ENCODE data around the gene RNF17. TPM values are rescaled to one million over a fixed set of nuclear protein-coding genes. Genes with fewer than 3 reads are reported as not detected.

Gene RNF17
- total and polyA plus RNA-seq, 2 of the 8 experiments (the other 6 are each of a cell fraction or from before 2014, with no cell fraction given): not detected

DNA sequence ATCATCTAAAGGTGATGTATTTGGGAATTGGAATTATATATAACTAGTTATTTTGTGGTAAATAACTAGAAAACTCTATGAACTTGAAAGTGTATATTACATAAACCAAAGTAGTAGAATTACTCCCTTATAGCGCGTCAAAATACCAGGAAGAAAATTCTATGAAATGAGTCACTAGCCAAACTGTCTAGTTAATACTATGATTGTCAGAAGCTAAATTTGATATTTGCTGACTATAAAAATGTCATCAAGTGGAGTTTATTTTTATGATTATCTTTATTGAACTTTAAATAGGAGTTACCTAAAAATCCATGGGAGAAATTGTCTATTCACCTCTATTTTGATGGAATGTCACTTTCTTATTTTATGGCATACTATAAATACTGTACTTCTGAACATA is 100.6 kb downstream of the RNF17 start:
- no peak overlapping the region for H3K27ac ChIP-seq (ENCODE audit: low read depth, low read length)
- no peak overlapping the region for H3K14ac ChIP-seq (ENCODE audit: insufficient read length)
- H4K91ac ChIP-seq (replicated peaks; ENCODE audit: insufficient read length, low read length): no peak overlapping the region
- DNase-seq (ENCODE audit: low read depth in 1 of 2, low spot score in 2 of 2) (no peak), FAIRE-seq (no peak)
- no peaks in the 10 kb centered on the region; a peak in 2 of 7 replicates for H3K4me1 ChIP-seq (replicated peaks in 1 of 4; ENCODE audit: control insufficient read depth in 3 of 4, insufficient read depth in 4 of 4, low read length in 3 of 4)
- CTCF ChIA-PET (ENCODE audit: partially characterized antibody): interaction anchor here (1.6 kb wide), 1 partner anchor 121 kb away, joined by 3 read pairs; no protein-coding TSS in a partner anchor
- no peak overlapping the region for H2AFZ ChIP-seq (ENCODE audit: low read length)
- no peak overlapping the region for H3K4me2 ChIP-seq (ENCODE audit: insufficient read depth in 1 of 2, low read depth in 2 of 2, low read length in 2 of 2)
- H2AK5ac ChIP-seq (ENCODE audit: low read depth, low read length): no peak overlapping the region
- no peaks in the 10 kb centered on the region for H3K79me1 ChIP-seq (ENCODE audit: low read depth, low read length)
- H2BK120ac ChIP-seq (replicated peaks; ENCODE audit: low read depth, low read length): no peak overlapping the region
- H3K23me2 ChIP-seq (ENCODE audit: low read depth, low read length): no peaks in the 10 kb centered on the region
- no peak overlapping the region for H3K56ac ChIP-seq (replicated peaks; ENCODE audit: insufficient read length, low read depth, low read length)
- no peak overlapping the region for H2BK12ac ChIP-seq (ENCODE audit: low read depth, low read length)
- POLR2A ChIA-PET (ENCODE audit: partially characterized antibody): no interaction called here
- no peak overlapping the region for H3K18ac ChIP-seq (ENCODE audit: extremely low read depth, low read length)
- no peak overlapping the region for H2BK5ac ChIP-seq (ENCODE audit: low read depth, low read length)
- no peak overlapping the region for H4K8ac ChIP-seq (ENCODE audit: extremely low read depth, insufficient read depth, low read length)
- no peak overlapping the region for H4K5ac ChIP-seq (ENCODE audit: insufficient read length, low read depth, low read length)
- no peak overlapping the region for H3K4me3 ChIP-seq (ENCODE audit: extremely low read depth in 1 of 4, insufficient read depth in 2 of 4, low read depth in 3 of 4, low read length in 4 of 4)
- no peaks in the 10 kb centered on the region for H3K79me2 ChIP-seq (ENCODE audit: control insufficient read depth in 1 of 2, insufficient read depth in 2 of 2, low read length in 2 of 2)
- H3K36me3 ChIP-seq (ENCODE audit: control insufficient read depth in 2 of 4, insufficient read depth in 4 of 4, low read length in 3 of 4): no peaks in the 10 kb centered on the region
- H2BK20ac ChIP-seq (ENCODE audit: low read length): no peak overlapping the region
- no peaks in the 10 kb centered on the region for H3K9me3 ChIP-seq (ENCODE audit: insufficient read depth in 2 of 2, low read depth in 1 of 2, low read length in 1 of 2)
- H2BK15ac ChIP-seq (ENCODE audit: low read length): no peak overlapping the region
- 89% methylated on average over 2 of the region's 2 CpGs; no CpG with 5 or more reads in 1 of the 2 experiments for WGBS, 2 experiments (ENCODE audit: extremely low coverage in 1 of 2, insufficient coverage in 1 of 2, insufficient read length in 1 of 2, insufficient replicate concordance in 2 of 2, low coverage in 1 of 2, low lambda C conversion rate in 2 of 2, missing lambda C conversion rate in 1 of 2)
- no peak overlapping the region for H3K9ac ChIP-seq (replicated peaks in 1 of 4; ENCODE audit: extremely low read depth in 1 of 4, low read depth in 3 of 4, low read length in 3 of 4)
- H3K23ac ChIP-seq (ENCODE audit: insufficient read length): no peak overlapping the region
- H3K27me3 ChIP-seq (replicated peaks in 1 of 4; ENCODE audit: control insufficient read depth in 3 of 4, extremely low read depth in 1 of 4, insufficient read depth in 3 of 4, low read length in 3 of 4): no peaks in the 10 kb centered on the region
- H4K20me1 ChIP-seq (replicated peaks in 1 of 2; ENCODE audit: control insufficient read depth in 1 of 2, insufficient read depth in 2 of 2, low read length in 2 of 2): no peaks in the 10 kb centered on the region
- H3K4ac ChIP-seq (replicated peaks; ENCODE audit: insufficient read length, low read depth, low read length): no peak overlapping the region
- no peak for TF ChIP-seq BACH1 (IDR thresholded peaks at IDR 0.05; ENCODE audit: low read length)
- TF ChIP-seq CHD1 (IDR thresholded peaks at IDR 0.05; ENCODE audit: low read depth, low read length): no peak
- TF ChIP-seq NANOG (IDR thresholded peaks at IDR 0.05; ENCODE audit: insufficient read depth, low read depth, low read length, poor library complexity, severe bottlenecking): no peak
- no peak for TF ChIP-seq JUND (IDR thresholded peaks at IDR 0.05; ENCODE audit: low read length)
- TF ChIP-seq PHF8 (conservative IDR thresholded peaks at IDR 0.05; ENCODE audit: low read depth, low read length): no peak
- TF ChIP-seq, protein P1, sequence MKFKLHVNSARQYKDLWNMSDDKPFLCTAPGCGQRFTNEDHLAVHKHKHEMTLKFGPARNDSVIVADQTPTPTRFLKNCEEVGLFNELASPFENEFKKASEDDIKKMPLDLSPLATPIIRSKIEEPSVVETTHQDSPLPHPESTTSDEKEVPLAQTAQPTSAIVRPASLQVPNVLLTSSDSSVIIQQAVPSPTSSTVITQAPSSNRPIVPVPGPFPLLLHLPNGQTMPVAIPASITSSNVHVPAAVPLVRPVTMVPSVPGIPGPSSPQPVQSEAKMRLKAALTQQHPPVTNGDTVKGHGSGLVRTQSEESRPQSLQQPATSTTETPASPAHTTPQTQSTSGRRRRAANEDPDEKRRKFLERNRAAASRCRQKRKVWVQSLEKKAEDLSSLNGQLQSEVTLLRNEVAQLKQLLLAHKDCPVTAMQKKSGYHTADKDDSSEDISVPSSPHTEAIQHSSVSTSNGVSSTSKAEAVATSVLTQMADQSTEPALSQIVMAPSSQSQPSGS (IDR thresholded peaks at IDR 0.05; ENCODE audit: low read length): no peak
- TF ChIP-seq CREB1 (IDR thresholded peaks at IDR 0.05): no peak
- no peak for TF ChIP-seq SIRT6 (IDR thresholded peaks at IDR 0.05; ENCODE audit: low read length)
- no peak for TF ChIP-seq GTF2F1 (IDR thresholded peaks at IDR 0.05; ENCODE audit: borderline replicate concordance, low read depth, low read length)
- no peak for TF ChIP-seq CHD2 (IDR thresholded peaks at IDR 0.05; ENCODE audit: low read length)
- TF ChIP-seq POLR2A (IDR thresholded peaks at IDR 0.05; ENCODE audit: control extremely low read depth in 1 of 2, low read depth in 2 of 2, low read length in 2 of 2): no peak
- no peak for TF ChIP-seq SIN3A (conservative IDR thresholded peaks at IDR 0.05 in 1 of 2, IDR thresholded peaks at IDR 0.05 in 1 of 2; ENCODE audit: low read depth in 1 of 2, low read length in 2 of 2)
- TF ChIP-seq SP2 (IDR thresholded peaks at IDR 0.05; ENCODE audit: low read length): no peak
- no peak for TF ChIP-seq HDAC6 (IDR thresholded peaks at IDR 0.05; ENCODE audit: low read depth, low read length)
- TF ChIP-seq CBX5 (IDR thresholded peaks at IDR 0.05; ENCODE audit: low read depth, low read length): no peak
